Adrenal gland (tissue), 12 donors: ENCODE results near the gene AUTS2. TPM values are rescaled to one million over a fixed set of nuclear protein-coding genes. Genes with fewer than 3 reads are reported as not detected.

ENCODE experiments used
- DNase-seq, 7 donors: peaks; one replicate each; pipeline ENCODE4 v3.0.0-alpha.2; 2019 to 2020
- H3K27ac ChIP-seq, 5 donors: fragments of 200-600 bp; sonication (generic) in 4 of 5; 1 replicate in 3 of 5; 2 replicates in 2 of 5; pipeline versions ENCODE4 v1.5.1 to v1.8.0; 2016 to 2020; ENCODE audit warnings: mild to moderate bottlenecking in 1 of 5
- H3K27me3 ChIP-seq: fragments of 200-600 bp; 2 replicates; pipeline ENCODE4 v1.8.0; 2021
- H3K36me3 ChIP-seq, 2 donors: fragments of 200-600 bp; replicated peaks in 1 of 2; 1 replicate in 1 of 2; 2 replicates in 1 of 2; pipeline versions ENCODE4 v1.5.1 to v1.8.0; 2018 to 2022
- H3K4me1 ChIP-seq, 2 donors: fragments of 200-600 bp; replicated peaks in 1 of 2; 1 replicate in 1 of 2; 2 replicates in 1 of 2; pipeline versions ENCODE4 v1.5.1 to v1.8.0; 2018 to 2021
- H3K4me3 ChIP-seq, 4 donors: fragments of 200-600 bp; sonication (generic) in 3 of 4; one replicate each; pipeline ENCODE4 v1.5.1; 2016 to 2018
- H3K9me3 ChIP-seq, 3 donors: fragments of 200-600 bp; sonication (generic) in 1 of 3; replicated peaks in 1 of 3; 1 replicate in 2 of 3; 2 replicates in 1 of 3; pipeline versions ENCODE4 v1.5.1 to v1.8.0; 2016 to 2021
- CTCF ChIP-seq, 6 experiments: fragments of 450-650 bp in 4 of 6; fragments of 200-600 bp in 2 of 6; sonication (generic) in 1 of 6; IDR thresholded peaks; 1 replicate in 5 of 6; 2 replicates in 1 of 6; pipeline versions ENCODE4 v1.5.1 to v1.8.0; 2016 to 2021; ENCODE audit warnings: antibody characterized with exemption in 6 of 6, mild to moderate bottlenecking in 2 of 6, moderate library complexity in 1 of 6
- POLR2A ChIP-seq, 2 donors: fragments of 450-650 bp; IDR thresholded peaks; one replicate each; pipeline ENCODE4 v1.6.1; 2017; ENCODE audit warnings: antibody characterized with exemption in 2 of 2, mild to moderate bottlenecking in 2 of 2, moderate library complexity in 1 of 2
- WGBS, 4 donors: extraction: QIAGEN DNeasy Blood & Tissue Kit in 2 of 4; methylation state at CpG; one replicate each; pipeline versions ENCODE4 v1.1.5 to v1.1.7; 2013 to 2017; 5-methylcytosine and 5-hydroxymethylcytosine counted together
- intact Hi-C, 2 donors: fragments of 100-400 bp; cut with DNase I; formaldehyde crosslinking; loops; one replicate each; pipeline versions ENCODE4 v1.14.1 to v1.15.0; 2022 to 2023
- polyA plus RNA-seq, 3 donors: library from polyadenylated mRNA; stranded (reverse); fragments of 200-250 nt in 2 of 3; fragments of 350-450 nt in 1 of 3; fragmentation: Illumina TruSeq in 1 of 3; extraction: RNeasy Lipid Tissue Mini Kit (QIAGEN cat#74804) in 1 of 3; gene quantifications; one replicate each; pipeline ENCODE4 v1.2.3, GENCODE V29; 2013 to 2014
- total RNA-seq, 9 donors: library from RNA; depleted of rRNA in 4 of 9; stranded (reverse); fragments of >200 nt in 4 of 9; fragments of 120-200 nt in 1 of 9; fragmentation: NEBNext Ultra II Directional in 1 of 9; extraction: Animal tissue kit (Norgen Biotek cat#: 25700) in 1 of 9; gene quantifications; one replicate each; pipeline versions ENCODE4 v1.1.0 to v1.2.4, GENCODE V29; 2013 to 2023
- donor health status: healthy with polysubstance abuse.
- donor health status: Bipolar disorder and iron deficiency.
- donor health status: DM: yes; HTN: yes; CAD: no.
- donor health status: DM: no; HTN: no; CAD: no.
- donor health status: DM: no; HTN: no; CAD: no.
- donor health status: DM: yes; HTN: yes; CAD: no.

Gene AUTS2
- total and polyA plus RNA-seq, 12 donors = 6.4 to 44.0 (median 15.2) TPM

- Histone ChIP-seq H3K9me3 (no peaks in the 10 kb centered on the region), H3K36me3 (peaks cover 0 to 7% of the 10 kb centered on the region in 2 donors), H3K27me3 (no peaks in the 10 kb centered on the region), H3K4me3 (no peak overlapping the region), H3K27ac (no peak overlapping the region), H3K4me1 (peaks cover 0 to 10% of the 10 kb centered on the region in 2 donors)
- no peak for DNase-seq
- intact Hi-C loops = no loop called here
- TF ChIP-seq POLR2A (IDR thresholded peaks at IDR 0.05) (no peak), CTCF (IDR thresholded peaks at IDR 0.05) (no peak)
- WGBS, 4 donors = 92 to 99% (median 96%) methylated on average over 3 of the region's 3 CpGs
These were observed 1176.8 kb downstream of the AUTS2 start for GRCh38 chr7:70774950-70775527.

- 74 to 84% (median 77%) methylated on average over 4 of the region's 4 CpGs for WGBS, 4 donors
- intact Hi-C loops = no loop called here
- H3K4me1 ChIP-seq = peaks cover 0 to 10% of the 10 kb centered on the region in 2 donors
- H3K27me3 ChIP-seq = no peaks in the 10 kb centered on the region
- TF ChIP-seq POLR2A (IDR thresholded peaks at IDR 0.05) (no peak), CTCF (IDR thresholded peaks at IDR 0.05) (no peak)
- peaks cover 0 to 7% of the 10 kb centered on the region in 2 donors for H3K36me3 ChIP-seq
- H3K4me3 ChIP-seq = no peak overlapping the region
- DNase-seq = no peak
- H3K27ac ChIP-seq = no peak overlapping the region
- no peaks in the 10 kb centered on the region for H3K9me3 ChIP-seq
These were observed 1177.4 kb downstream of the AUTS2 start for GRCh38 chr7:70775570-70776156.

- H3K36me3 ChIP-seq = peaks cover 0 to 7% of the 10 kb centered on the region in 2 donors
- 51 to 70% (median 56%) methylated on average over 6 to 7 of the region's 7 CpGs for WGBS, 4 donors
- H3K27ac ChIP-seq = no peak overlapping the region
- TF ChIP-seq POLR2A (IDR thresholded peaks at IDR 0.05) = no peak
- no peak for TF ChIP-seq CTCF (IDR thresholded peaks at IDR 0.05)
- peaks cover 0 to 10% of the 10 kb centered on the region in 2 donors for H3K4me1 ChIP-seq
- no peak overlapping the region for H3K4me3 ChIP-seq
- no peaks in the 10 kb centered on the region for H3K27me3 ChIP-seq
- H3K9me3 ChIP-seq = no peaks in the 10 kb centered on the region
- intact Hi-C loops = no loop called here
- peak in 1 of 7 donors; percentile 31 for DNase-seq
These were observed 1178.4 kb downstream of the AUTS2 start for GRCh38 chr7:70776627-70777101.

- no peak overlapping the region for H3K4me3 ChIP-seq
- no peak for DNase-seq
- H3K4me1 ChIP-seq = peaks cover 0 to 10% of the 10 kb centered on the region in 2 donors
- H3K27me3 ChIP-seq = no peaks in the 10 kb centered on the region
- no peak for TF ChIP-seq POLR2A (IDR thresholded peaks at IDR 0.05)
- no peak for TF ChIP-seq CTCF (IDR thresholded peaks at IDR 0.05)
- H3K9me3 ChIP-seq = no peaks in the 10 kb centered on the region
- intact Hi-C loops = no loop called here
- no peak overlapping the region for H3K27ac ChIP-seq
- H3K36me3 ChIP-seq = peaks cover 0 to 7% of the 10 kb centered on the region in 2 donors
These were observed 1179.0 kb downstream of the AUTS2 start for GRCh38 chr7:70777251-70777650.
